K562 treated with DMSO at 1 percent for 24 hours (cell line): ENCODE measurements around the gene SLC30A7. TPM values are rescaled to one million over a fixed set of nuclear protein-coding genes. Genes with fewer than 3 reads are reported as not detected.

Experiments
- total RNA-seq: library from RNA; unstranded; fragments of 300-600 nt; gene quantifications from 2 replicates; pipeline ENCODE4 v1.2.3, GENCODE V29; 2022; ENCODE audit warnings: low read depth; ENCODE audit not compliant: insufficient read depth

Gene SLC30A7, protein sequence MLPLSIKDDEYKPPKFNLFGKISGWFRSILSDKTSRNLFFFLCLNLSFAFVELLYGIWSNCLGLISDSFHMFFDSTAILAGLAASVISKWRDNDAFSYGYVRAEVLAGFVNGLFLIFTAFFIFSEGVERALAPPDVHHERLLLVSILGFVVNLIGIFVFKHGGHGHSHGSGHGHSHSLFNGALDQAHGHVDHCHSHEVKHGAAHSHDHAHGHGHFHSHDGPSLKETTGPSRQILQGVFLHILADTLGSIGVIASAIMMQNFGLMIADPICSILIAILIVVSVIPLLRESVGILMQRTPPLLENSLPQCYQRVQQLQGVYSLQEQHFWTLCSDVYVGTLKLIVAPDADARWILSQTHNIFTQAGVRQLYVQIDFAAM
- total RNA-seq: 3.0 TPM in 2 replicates

DNA sequence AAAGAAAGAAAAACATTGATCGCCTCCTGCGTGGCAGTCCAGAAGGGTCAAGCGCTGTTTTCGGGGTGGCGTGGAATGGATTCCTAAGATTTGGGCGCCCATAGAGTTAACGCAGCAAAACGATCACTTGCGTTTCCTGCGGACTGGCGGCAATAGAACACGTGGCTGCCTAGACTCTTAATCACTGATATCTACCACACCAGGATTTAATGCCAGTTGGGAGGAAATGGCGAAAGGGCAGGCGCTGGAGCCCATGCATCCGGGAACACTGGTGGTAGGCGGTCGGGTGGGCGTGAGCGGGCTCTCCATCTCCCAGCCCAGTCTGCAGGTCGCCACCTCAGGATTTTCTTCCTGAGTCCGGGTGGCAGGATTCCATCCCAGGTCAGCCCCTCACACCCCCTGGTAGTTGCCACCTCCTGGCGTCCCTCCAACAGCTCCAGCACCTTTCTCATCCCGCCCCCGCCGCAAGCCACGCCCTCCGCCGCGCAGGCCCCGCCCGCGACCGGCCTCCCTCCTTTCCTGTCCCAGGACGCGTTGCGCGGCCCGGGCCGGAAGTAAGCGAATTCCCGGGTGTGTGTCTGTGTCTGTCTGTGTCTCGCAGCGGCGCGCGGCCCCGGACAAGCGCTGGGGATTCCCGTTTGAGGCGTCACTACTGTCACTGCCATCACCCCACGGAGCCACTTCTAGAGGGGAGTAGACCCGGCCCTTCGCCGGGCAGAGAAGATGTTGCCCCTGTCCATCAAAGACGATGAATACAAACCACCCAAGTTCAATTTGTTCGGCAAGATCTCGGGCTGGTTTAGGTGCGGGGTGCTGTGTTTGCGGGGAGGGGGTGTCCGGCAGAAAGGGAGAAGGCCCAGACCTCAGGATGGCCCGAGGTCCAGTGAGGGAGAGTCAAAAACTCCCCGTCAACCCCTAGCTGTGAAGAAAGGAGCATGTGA lies at the start of gene SLC30A7:
Gene SLC30A7, plus strand, starts transcription at position 551 of the 941 bp plus-strand sequence. Its CDS starts 173 bp downstream, at position 724.

DNA sequence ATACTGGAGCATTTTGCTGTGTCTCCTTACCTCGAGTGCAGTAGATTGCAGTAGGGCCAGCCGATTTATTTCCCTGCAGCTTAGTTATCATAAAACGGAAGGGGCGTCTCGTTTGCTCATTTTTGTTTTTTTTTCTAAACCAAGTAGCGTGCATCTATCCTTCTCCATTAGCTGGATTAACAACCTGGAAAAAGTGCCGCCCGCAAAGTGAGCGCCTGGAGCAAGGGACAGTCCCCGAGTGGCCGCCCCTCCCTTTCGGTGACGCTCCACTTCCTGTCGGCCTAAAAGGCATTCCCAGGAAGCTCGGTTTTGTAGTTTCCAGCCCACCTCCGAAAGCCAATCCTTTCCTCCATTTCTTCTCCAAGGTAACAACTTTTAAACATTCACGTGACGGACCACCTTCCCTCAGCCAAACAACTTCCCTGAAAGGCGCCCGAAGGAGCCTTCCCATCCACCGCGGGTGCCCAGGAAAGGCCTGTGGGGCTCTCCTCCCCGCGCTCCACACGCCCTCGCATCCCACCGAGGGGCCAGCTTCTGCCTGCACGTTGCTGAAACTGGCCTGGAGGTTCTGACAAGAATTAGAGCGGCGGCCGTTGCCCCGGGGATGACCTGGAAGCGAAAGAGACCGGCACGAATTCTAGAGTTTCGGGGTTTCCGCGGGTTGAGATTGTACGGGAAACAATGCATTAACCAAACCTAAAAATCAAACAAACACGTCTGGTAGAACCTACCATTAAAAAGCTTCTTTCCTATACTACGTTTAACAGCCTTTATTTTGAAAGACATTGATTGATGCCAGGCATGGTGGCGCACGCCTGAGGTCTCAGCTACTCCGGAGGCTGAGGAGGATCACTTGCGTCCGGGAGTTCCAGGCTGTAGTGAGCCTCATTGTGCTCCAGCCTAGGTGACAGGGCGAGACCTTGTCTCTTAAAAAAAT lies 1.0 kb upstream of the SLC30A7 start, which contains the start of gene EXTL2:
Gene EXTL2, minus strand, starts transcription at position 240 of the 937 bp plus-strand sequence. CDS start 6,085 bp downstream, outside the sequence.

DNA sequence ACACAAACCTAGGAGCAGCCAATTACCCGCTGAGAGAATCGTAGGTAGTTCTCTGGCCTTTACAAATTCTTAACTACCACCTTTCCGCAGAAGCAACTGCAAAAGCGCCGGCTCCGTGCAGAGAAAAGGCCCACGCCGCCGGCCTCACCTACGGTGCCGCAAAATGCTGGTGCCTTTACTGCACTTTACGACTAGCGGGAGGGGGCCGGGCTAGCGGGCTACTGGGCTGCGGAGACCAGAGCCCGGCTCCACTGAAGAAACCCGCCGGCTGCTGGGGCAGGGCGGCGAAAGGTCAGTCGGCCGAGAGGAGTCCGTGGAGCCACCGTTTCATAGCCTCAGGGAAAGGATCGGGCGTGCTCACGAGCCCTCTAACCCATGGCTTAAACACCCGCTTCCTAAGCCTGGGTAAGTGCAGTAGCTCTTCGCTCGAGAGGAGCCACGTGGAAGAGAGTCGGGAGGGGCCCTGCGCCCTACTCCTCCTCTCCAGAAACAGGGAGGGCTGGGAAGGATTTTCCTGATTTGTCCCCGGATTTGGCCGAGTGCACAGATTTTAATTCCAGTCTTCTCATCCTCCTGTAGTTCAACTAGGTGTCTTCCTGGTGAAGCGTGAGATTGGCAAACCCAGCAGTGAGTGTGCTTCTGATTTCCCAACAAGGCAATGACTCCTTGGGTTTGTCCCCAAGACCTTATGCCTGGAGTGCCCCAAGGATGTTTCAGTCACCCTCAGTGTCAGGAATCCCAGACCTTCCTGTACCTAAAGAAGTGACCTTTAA lies 130.0 kb downstream of the SLC30A7 start, which contains the start of gene DPH5:
Gene DPH5, minus strand, starts transcription at position 128 of the 773 bp plus-strand sequence. CDS start 341 bp downstream, outside the sequence.

Other genes starting within 250 kb of the SLC30A7 start
- 0.13 TPM in 1 of 2 replicates, not detected in the other for gene VCAM1, start 176.3 kb upstream of the SLC30A7 start, total RNA-seq
- gene EXTL2, start 1.2 kb upstream of the SLC30A7 start, total RNA-seq: 10.0 and 15.3 TPM in 2 replicates
- 37.7 and 46.4 TPM in 2 replicates for gene DPH5, start 129.7 kb downstream of the SLC30A7 start, total RNA-seq